MM.1S (cell line): ENCODE results near the gene DDR1.

Source experiments
- CTCF ChIP-seq: fragments of 300-600 bp; sonication (generic); IDR thresholded peaks from 2 replicates; pipeline ENCODE4 v1.5.1; 2016; ENCODE audit warnings: antibody characterized with exemption, low read length, mixed read lengths
- EZH2 ChIP-seq: fragments of 300-600 bp; sonication (generic); optimal IDR thresholded peaks from 2 replicates; pipeline ENCODE3; 2017; ENCODE audit warnings: low read depth, mild to moderate bottlenecking, antibody characterized with exemption, low read length, mixed read lengths
- EZH2phosphoT487 ChIP-seq: fragments of 300-600 bp; sonication (generic); IDR thresholded peaks from 2 replicates; pipeline ENCODE4 v1.6.1; 2018; ENCODE audit warnings: antibody characterized with exemption, low read length

- TF ChIP-seq CTCF = no peak
- TF ChIP-seq EZH2 = no peak
- TF ChIP-seq EZH2phosphoT487 = no peak
Observed at GRCh38 chr6:30912746-30913520, 28.6 kb downstream of the DDR1 start.
